HPDE6-E6E7 (cell line): ENCODE results near the gene TMEM181.
A peak's percentile ranks its signal among the peaks of the same experiment; 100 is the strongest.

Experiments
- DNase-seq: peaks from one replicate; pipeline ENCODE4 v3.0.0; 2011; ENCODE audit warnings: missing footprints; ENCODE audit errors: extremely low spot score

The TMEM181 gene

GRCh38 chr6:158564243-158565121 lies 4.6 kb downstream of the TMEM181 start:
- DNase-seq: no peak

GRCh38 chr6:158565122-158565429 lies 5.2 kb downstream of the TMEM181 start:
- DNase-seq: no peak

- no peak for DNase-seq
Observed at GRCh38 chr6:158565482-158566040, 5.7 kb downstream of the TMEM181 start.

GRCh38 chr6:158566207-158566818 lies 6.4 kb downstream of the TMEM181 start:
- no peak for DNase-seq

GRCh38 chr6:158567152-158567551 lies 7.3 kb downstream of the TMEM181 start:
- DNase-seq: no peak

- DNase-seq: no peak
Observed at GRCh38 chr6:158567871-158568401, 8.0 kb downstream of the TMEM181 start.

- DNase-seq: no peak
Observed at GRCh38 chr6:158568549-158568948, 8.7 kb downstream of the TMEM181 start.

GRCh38 chr6:158569036-158569435 lies 9.1 kb downstream of the TMEM181 start:
- no peak for DNase-seq

GRCh38 chr6:158570681-158570962 lies 10.7 kb downstream of the TMEM181 start:
- no peak for DNase-seq

- peak; percentile 63 for DNase-seq
Observed at GRCh38 chr6:158571826-158572652, 12.1 kb downstream of the TMEM181 start.

- DNase-seq: no peak
Observed at GRCh38 chr6:158572653-158573541, 13.0 kb downstream of the TMEM181 start.

- DNase-seq: no peak
Observed at GRCh38 chr6:158573542-158573931, 13.6 kb downstream of the TMEM181 start.

- DNase-seq: no peak
Observed at GRCh38 chr6:158574800-158575199, 14.9 kb downstream of the TMEM181 start.

- DNase-seq: no peak
Observed at GRCh38 chr6:158575550-158575949, 15.7 kb downstream of the TMEM181 start.

- no peak for DNase-seq
Observed at GRCh38 chr6:158584236-158584651, 24.4 kb downstream of the TMEM181 start.

- no peak for DNase-seq
Observed at GRCh38 chr6:158586652-158587051, 26.8 kb downstream of the TMEM181 start.

- DNase-seq: no peak
Observed at GRCh38 chr6:158589366-158589765, 29.5 kb downstream of the TMEM181 start.

- DNase-seq: no peak
Observed at GRCh38 chr6:158591134-158591809, 31.4 kb downstream of the TMEM181 start.

- no peak for DNase-seq
Observed at GRCh38 chr6:158591810-158592209, 31.9 kb downstream of the TMEM181 start.

GRCh38 chr6:158593670-158594069 lies 33.8 kb downstream of the TMEM181 start:
- no peak for DNase-seq

- no peak for DNase-seq
Observed at GRCh38 chr6:158595223-158595622, 35.3 kb downstream of the TMEM181 start.
